ENCODE results near the gene FOXD4L3.
"Not testable (repeated sequence)": the region's sequence is repeated elsewhere in the genome, so short reads cannot be mapped to it uniquely, and the experiment has no call there.

FOXD4L3 gene

DNA sequence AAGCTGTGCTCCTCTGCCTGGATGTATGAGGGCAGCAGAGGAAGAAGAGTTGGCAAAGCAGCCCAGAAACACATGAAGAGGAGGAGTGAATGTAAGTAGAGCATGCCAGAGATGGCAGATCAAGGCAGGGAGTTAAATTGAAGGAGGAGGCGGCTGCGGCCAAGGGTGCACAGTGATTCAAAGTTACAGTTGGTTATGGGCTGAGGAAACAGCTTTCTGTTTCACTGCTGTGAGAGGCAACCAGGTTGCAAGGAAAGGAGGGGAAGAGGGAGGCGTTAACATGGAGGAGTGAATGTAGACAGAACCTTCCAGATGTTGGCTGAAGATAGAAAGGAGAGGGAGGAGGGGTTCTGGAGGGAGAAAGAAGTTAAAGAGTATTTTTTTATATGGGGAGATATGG lies 33.3 kb downstream of the FOXD4L3 start:
- not testable (repeated sequence) for H3K36me3 Mint-ChIP-seq; H3K4me3 Mint-ChIP-seq; H3K9me3 Mint-ChIP-seq; DNase-seq (ENCODE audit: low spot score in 2 of 2); H3K27ac Mint-ChIP-seq; H3K4me1 Mint-ChIP-seq
- peak; percentile 45 for ATAC-seq

DNA sequence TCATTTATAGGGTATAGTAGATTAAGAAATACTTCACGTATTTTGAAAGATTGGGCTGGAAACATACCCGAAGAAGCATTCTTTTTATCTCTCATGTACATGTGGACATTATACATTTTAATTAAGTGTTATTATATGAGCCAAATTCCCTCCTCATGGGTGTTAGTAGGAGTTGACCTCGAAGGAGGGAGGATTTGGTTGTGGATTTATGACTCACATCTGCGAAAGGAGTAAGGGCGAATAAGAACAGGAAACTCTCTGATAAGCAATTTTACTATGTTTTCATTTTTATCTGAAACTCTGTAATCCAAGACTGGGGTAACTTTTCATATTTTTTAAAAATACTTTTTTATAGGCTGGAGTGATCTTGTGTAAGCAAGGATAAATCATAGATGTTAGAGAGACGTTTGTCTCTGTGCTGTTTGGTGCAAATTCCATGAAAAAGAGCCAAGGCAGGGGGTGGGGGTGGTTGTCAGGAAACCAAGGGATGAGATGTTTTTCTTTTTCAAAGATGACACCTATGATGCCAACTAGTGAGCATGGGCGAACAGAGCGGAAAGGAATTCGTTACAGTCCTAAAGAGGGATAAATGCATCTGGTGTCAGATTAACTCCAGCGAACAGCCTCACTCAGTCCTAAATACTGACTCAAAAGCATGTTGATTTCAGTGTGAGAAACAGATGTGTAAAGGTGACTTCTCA lies 34.1 kb downstream of the FOXD4L3 start:
- not testable (repeated sequence) for ATAC-seq; H3K9me3 Mint-ChIP-seq; H3K27ac Mint-ChIP-seq; H3K4me3 Mint-ChIP-seq; H3K36me3 Mint-ChIP-seq; H3K4me1 Mint-ChIP-seq; DNase-seq (ENCODE audit: low spot score in 2 of 2)

DNA sequence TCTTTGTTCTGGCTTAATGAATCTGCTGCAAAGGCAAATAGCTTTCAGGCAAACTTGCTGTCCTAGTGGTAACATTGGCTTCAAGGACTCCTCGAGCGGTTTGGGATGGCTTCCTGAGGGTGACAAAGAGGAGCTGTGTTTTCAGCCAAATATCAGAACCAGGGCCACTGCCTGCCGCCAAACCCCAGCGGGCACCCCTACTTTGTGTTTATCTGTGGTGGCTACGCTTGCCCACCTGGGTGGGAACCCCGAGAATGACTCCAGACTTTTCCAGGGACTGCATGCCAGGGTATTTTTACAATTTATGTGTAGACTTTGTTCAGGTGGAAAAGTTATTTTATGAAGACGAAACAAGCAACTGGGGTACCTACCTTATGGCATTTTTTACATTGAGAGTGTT lies 35.3 kb downstream of the FOXD4L3 start:
- H3K4me3 Mint-ChIP-seq; DNase-seq (ENCODE audit: low spot score in 2 of 2); H3K4me1 Mint-ChIP-seq; ATAC-seq; H3K9me3 Mint-ChIP-seq; H3K36me3 Mint-ChIP-seq; H3K27ac Mint-ChIP-seq: not testable (repeated sequence)

DNA sequence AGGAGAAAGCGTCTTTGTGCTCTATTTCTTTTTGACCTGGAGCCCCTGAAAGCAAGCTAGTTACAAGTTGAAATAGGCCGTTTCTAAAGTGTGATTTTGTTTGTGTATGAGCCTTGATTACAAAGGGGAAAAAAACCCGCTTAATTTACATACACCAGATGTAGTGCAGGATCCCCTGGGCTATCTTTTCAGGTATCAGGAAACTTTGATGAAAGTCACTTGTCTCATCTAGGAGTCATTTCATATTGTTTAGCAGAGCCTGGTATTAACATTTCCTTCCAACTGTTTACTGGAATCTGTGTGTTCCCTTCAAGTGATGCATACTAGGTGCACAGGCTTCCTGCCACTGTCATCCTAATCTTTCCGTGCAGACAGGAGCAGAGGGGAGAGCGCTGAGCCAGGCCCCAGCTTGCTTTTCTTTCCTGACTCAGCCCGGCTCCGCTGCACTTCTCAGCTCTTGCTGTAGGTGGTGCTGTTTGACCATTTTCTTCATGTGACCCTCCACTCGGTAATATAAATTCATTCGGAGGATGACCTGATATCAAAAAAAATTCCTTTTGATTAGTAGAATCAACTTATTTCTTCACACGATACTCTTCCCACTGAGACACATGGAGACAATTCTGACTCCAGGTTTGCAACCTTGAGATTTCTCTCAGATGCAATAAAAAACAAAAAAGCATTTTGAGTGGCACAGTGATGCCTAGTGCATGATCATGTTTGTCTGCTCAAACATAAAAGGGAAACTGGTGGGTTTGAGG lies 39.8 kb downstream of the FOXD4L3 start:
- not testable (repeated sequence) for DNase-seq (ENCODE audit: low spot score in 2 of 2); H3K4me3 Mint-ChIP-seq; H3K36me3 Mint-ChIP-seq; H3K9me3 Mint-ChIP-seq; H3K4me1 Mint-ChIP-seq; H3K27ac Mint-ChIP-seq
- ATAC-seq, result peak; percentile 81

DNA sequence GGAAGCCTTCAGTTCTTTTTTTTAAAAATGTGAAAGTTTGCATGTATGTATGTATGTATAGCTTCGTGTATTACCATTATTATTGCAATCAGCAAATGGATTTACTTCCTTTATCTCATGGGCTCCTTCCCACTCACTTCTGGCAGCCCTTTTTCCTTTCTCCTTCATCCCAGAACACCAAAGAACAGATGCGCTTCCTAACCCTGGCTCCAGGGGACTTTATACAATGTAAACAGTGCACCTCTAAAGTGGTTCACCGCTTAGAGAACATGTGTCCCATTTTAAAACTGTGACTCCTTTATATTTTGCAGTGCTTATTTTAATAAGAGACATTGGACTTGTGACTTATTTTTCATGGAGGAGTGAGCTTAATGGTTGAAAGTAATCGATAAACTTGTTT lies 40.6 kb downstream of the FOXD4L3 start:
- not testable (repeated sequence) for H3K4me3 Mint-ChIP-seq; H3K4me1 Mint-ChIP-seq; DNase-seq (ENCODE audit: low spot score in 2 of 2); H3K27ac Mint-ChIP-seq; H3K9me3 Mint-ChIP-seq; H3K36me3 Mint-ChIP-seq; ATAC-seq

DNA sequence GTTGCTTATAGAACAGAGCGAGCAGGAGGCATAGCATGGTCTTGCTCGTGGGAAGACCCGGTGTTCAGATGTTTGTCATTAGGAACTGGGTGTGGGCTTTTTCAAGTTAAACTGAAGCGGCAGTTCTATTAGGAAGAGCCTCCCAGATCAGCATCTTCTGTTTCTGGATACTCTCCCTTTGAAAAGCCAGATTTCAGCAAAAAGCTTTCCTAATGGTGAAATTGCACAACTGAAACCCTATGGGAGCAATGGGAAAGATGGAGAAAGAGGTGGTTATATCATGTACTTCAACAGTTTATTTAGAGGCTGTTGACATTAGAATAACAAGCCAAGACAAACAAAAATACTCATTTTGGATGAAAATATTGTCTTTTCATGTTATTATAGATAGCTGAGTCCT lies 41.3 kb downstream of the FOXD4L3 start:
- H3K27ac Mint-ChIP-seq; H3K4me1 Mint-ChIP-seq; H3K9me3 Mint-ChIP-seq; H3K4me3 Mint-ChIP-seq; DNase-seq (ENCODE audit: low spot score in 2 of 2); ATAC-seq; H3K36me3 Mint-ChIP-seq: not testable (repeated sequence)

DNA sequence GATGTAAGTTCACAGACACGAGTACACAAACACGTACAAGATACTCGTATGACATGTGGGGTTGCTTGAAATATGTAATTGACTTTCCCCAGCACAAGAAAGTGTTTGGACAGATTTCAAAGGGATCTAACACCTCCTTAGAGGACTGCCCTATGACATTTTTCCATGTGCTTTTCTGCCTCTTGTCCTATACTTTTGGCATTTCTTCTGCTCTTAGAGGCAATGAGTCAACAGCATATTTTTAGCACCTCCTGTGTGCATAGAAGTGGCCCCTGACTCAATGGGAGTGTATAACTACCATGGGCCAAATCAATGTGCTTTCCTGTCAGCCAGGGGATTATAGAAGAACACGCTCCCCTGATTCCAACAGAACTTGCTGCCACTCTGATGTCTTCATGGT lies 49.0 kb downstream of the FOXD4L3 start:
- not testable (repeated sequence) for H3K36me3 Mint-ChIP-seq

More for the DNA sequence above, 49.0 kb downstream of the FOXD4L3 start:
- H3K9me3 Mint-ChIP-seq; H3K27ac Mint-ChIP-seq; H3K4me3 Mint-ChIP-seq; H3K4me1 Mint-ChIP-seq; ATAC-seq; DNase-seq (ENCODE audit: low spot score in 2 of 2): not testable (repeated sequence)
